Body of pancreas (tissue), 4 donors: ENCODE results near the gene WT1.

Source experiments
- CTCF ChIP-seq, 7 experiments: fragments of 450-650 bp in 4 of 7; fragments of 200-600 bp in 3 of 7; sonication (generic) in 3 of 7; IDR thresholded peaks; one replicate each; pipeline ENCODE4 v1.5.1; 2016 to 2019; ENCODE audit warnings: antibody characterized with exemption in 7 of 7
- POLR2A ChIP-seq, 3 donors: fragments of 450-650 bp; IDR thresholded peaks; one replicate each; pipeline ENCODE4 v1.6.1; 2016; ENCODE audit warnings: antibody characterized with exemption in 3 of 3, mild to moderate bottlenecking in 2 of 3

GRCh38 chr11:32438866-32439489 lies 3.6 kb upstream of the WT1 start:
- TF ChIP-seq CTCF (IDR thresholded peaks at IDR 0.05): no peak
- TF ChIP-seq POLR2A (IDR thresholded peaks at IDR 0.05): no peak
